GM12874 (cell line): ENCODE results near the gene DDX39A.

Source experiments
- TF ChIP-seq, protein P1 (sequence below): IDR thresholded peaks from 2 replicates; pipeline ENCODE4 v1.5.1; 2011; ENCODE audit warnings: low read depth, mild to moderate bottlenecking, control low read depth, low read length, moderate library complexity; ENCODE audit not compliant: insufficient read depth

Gene DDX39A

DNA sequence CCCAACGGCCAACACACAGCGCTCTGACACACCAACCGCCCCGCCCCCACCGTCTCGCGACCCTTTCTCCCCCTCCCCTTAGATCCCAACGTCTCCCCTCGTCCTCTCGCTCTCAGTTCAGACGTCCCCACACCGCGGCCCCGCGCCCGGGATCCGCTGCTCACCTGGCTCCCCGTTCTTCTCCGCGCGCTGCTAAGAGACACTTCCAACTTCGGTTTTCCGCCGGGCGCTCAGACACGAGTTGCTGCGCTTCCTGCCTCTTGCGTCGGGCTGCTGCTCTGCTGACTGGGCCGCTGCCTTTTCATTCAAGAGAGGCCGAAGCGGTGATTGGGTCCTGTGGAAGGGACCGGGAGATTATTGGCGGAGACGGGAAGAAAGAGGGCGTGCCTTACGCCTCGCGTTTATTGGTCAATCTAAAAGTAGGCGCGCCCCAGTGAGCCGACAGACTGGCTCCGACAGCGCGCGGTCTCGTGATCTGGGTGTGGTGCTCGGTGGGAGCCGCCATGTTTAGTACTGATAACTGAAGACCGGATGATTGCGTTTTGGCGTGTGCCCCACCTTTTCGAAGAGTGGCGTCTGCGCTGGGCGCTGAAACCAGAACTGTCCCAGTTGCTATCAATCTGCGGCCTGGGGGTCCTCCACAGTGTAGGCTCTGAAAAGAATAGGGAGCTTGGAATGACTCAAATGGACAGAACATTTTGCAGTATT is at the start of gene DDX39A:
Gene DDX39A, minus strand, starts transcription at position 236 of the 708 bp plus-strand sequence. CDS start 6,121 bp downstream, outside the sequence.
- TF ChIP-seq, protein P1, sequence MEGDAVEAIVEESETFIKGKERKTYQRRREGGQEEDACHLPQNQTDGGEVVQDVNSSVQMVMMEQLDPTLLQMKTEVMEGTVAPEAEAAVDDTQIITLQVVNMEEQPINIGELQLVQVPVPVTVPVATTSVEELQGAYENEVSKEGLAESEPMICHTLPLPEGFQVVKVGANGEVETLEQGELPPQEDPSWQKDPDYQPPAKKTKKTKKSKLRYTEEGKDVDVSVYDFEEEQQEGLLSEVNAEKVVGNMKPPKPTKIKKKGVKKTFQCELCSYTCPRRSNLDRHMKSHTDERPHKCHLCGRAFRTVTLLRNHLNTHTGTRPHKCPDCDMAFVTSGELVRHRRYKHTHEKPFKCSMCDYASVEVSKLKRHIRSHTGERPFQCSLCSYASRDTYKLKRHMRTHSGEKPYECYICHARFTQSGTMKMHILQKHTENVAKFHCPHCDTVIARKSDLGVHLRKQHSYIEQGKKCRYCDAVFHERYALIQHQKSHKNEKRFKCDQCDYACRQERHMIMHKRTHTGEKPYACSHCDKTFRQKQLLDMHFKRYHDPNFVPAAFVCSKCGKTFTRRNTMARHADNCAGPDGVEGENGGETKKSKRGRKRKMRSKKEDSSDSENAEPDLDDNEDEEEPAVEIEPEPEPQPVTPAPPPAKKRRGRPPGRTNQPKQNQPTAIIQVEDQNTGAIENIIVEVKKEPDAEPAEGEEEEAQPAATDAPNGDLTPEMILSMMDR: no peak

DNA sequence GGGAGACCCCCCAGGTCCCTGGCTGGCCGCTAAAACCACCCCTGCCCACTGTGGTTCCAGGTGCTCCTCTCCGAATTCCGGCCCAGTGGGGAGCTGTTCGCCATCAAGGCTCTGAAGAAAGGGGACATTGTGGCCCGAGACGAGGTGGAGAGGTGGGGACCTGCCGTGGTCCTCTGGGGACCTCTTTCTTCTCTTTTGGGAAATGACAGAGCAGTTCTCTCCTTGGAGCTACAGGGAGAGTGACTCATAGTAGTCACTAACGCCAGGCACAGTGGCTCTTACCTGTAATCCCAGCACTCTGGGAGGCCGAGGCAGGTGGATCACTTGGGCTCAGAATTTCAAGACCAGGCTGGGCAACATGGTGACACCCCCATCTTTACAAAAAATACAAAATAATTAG is 48.7 kb upstream of the DDX39A start:
- TF ChIP-seq, protein P1: no peak

DNA sequence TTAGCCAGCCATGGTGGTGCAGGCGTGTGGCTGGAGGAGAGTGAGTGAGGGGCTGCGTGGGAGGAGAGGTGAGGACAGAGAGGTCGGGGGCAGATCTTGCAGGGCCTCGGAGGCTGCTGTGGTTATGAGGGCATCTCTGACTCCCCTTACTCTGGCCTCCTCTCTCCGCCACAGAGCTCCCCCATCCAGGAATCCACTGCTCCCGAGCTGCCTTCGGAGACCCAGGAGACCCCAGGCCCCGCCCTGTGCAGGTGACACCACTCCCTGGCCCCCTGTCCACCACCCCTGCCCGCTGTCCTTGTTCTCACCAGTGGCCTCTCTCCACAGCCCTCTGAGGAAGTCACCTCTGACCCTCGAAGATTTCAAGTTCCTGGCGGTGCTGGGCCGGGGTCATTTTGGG is 48.2 kb upstream of the DDX39A start:
- TF ChIP-seq, protein P1: no peak

DNA sequence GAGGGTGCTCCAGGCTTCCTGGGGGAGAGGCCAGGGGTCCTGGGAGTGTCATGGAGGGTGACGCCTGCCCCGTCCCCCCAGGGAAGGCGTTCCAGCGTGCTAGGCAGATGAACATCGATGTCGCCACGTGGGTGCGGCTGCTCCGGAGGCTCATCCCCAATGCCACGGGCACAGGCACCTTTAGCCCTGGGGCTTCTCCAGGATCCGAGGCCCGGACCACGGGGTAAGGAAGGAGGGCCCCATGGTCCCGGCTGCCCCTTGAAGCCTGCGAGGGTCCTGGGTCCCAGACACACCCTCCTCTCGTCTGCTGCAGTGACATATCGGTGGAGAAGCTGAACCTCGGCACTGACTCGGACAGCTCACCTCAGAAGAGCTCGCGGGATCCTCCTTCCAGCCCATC is 44.6 kb upstream of the DDX39A start:
- TF ChIP-seq, protein P1: no peak

DNA sequence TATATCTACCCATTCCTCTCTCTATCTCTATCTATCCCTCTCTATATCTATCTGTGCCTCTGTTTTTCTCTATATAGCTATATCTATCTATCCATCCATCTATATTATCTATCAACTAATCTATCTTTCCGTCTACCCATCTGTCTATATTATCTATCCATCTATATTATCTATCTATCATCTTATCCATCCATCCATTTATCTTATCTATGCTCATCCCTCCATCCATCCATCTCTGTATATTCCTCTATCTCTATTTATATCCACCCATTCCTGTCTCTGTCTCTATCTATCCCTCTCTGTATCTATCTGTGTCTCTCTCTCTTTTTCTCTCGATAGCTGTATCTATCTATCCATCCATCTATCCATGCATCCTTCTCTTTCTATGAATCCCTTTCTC is 41.8 kb upstream of the DDX39A start:
- TF ChIP-seq, protein P1: no peak

DNA sequence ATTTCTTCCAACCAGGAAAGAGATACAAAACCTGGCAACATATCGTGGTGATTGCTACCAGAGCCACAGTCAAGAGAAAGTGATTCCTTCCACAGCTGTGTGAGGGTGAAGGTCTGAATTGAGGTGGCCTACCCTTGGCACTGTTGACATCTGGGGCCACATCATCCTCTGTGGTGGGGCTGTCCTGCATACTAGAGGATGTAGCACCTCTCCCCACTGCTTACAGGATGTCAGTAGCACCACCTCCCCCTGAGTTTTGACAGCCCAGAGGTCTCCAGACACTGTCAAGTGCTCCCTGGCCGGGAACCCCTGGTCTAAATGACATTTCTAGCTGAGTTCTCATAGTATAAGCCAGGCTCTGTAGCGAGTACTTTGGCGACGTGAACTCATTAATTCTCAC is 40.6 kb upstream of the DDX39A start:
- TF ChIP-seq, protein P1: no peak

DNA sequence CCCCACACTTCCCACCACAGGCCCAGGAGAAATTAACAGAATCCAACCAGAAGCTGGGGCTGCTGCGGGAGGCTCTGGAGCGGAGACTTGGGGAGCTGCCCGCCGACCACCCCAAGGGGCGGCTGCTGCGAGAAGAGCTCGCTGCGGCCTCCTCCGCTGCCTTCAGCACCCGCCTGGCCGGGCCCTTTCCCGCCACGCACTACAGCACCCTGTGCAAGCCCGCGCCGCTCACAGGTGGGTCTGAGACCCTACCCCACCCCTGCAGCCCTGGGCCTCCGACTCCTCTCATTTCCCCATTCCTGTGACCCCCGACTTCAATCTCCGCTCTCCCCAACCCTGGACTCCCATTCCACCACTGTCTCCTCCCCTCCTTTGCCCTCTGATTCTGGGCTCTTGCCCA is 31.7 kb upstream of the DDX39A start:
- TF ChIP-seq, protein P1: no peak
